Erythroblast (primary cell): ENCODE results near the gene RASSF5.
"Not testable (repeated sequence)": the region's sequence is repeated elsewhere in the genome, so short reads cannot be mapped to it uniquely, and the experiment has no call there.

Experiments used
- GATA1 ChIP-seq: IDR thresholded peaks from 2 replicates; pipeline ENCODE4 v1.6.1; 2011; ENCODE audit warnings: low read depth, mild to moderate bottlenecking, control low read depth, low read length, moderate library complexity
- POLR2A ChIP-seq: IDR thresholded peaks from 2 replicates; pipeline ENCODE4 v1.6.1; 2011; ENCODE audit warnings: mild to moderate bottlenecking, low read length

DNA sequence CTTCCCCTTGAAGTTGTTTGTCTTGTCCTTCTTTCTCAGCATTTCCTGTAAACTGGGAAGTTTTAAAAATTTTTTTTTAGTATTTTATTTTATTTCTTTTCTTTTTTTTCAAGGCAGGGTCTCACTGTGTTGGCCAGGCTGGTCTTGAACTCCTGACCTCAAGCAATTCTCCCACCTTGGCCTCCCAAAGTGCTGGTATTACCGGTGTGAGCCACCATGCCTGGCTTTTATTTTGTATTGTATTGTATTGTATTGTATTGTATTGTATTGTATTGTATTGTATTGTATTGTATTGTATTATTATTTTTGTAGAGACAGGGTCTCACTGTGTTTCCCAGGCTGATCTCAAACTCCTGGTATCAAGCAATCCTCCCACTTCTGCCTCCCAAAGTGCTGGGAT is 23.5 kb upstream of the RASSF5 start:
- not testable (repeated sequence) for TF ChIP-seq POLR2A, GATA1
